ENCODE results near the gene CDC42BPA. TPM values are rescaled to one million over a fixed set of nuclear protein-coding genes. Genes with fewer than 3 reads are reported as not detected.
A peak's percentile ranks its signal among the peaks of the same experiment; 100 is the strongest.

The CDC42BPA gene
- total and polyA plus RNA-seq, 11 donors = 9.8 to 33.8 (median 29.7) TPM

GRCh38 chr1:227308367-227309336 lies 9.6 kb downstream of the CDC42BPA start:
- no peaks in the 10 kb centered on the region for H3K36me3 ChIP-seq
- WGBS, 4 donors = 74 to 78% (median 76%) methylated on average over 6 of the region's 6 CpGs
- peaks cover 5 to 59% (median 25%) of the 10 kb centered on the region in 12 donors for H3K4me1 ChIP-seq
- TF ChIP-seq POLR2A (IDR thresholded peaks at IDR 0.05) (no peak), CTCF (IDR thresholded peaks at IDR 0.05) (no peak)
- DNase-seq (no peak), ATAC-seq (no peak)
- intact Hi-C loops (cut with DNase I) = no loop called here
- no peaks in the 10 kb centered on the region for H3K9me3 ChIP-seq
- no peak overlapping the region for H3K4me3 ChIP-seq
- no peaks in the 10 kb centered on the region for H3K27me3 ChIP-seq
- peak overlapping the region in 2 of 12 donors; percentile 1 to 9 for H3K27ac ChIP-seq

GRCh38 chr1:227306689-227307088 lies 11.6 kb downstream of the CDC42BPA start:
- Histone ChIP-seq H3K4me1 (peaks cover 0 to 47% (median 22%) of the 10 kb centered on the region in 12 donors), H3K4me3 (no peak overlapping the region), H3K9me3 (no peaks in the 10 kb centered on the region), H3K27me3 (no peaks in the 10 kb centered on the region), H3K27ac (no peak overlapping the region), H3K36me3 (no peaks in the 10 kb centered on the region)
- ATAC-seq (no peak), DNase-seq (no peak)
- WGBS, 4 donors = 79 to 82% (median 82%) methylated on average over 3 of the region's 3 CpGs
- intact Hi-C loops (cut with DNase I) = no loop called here
- TF ChIP-seq CTCF (IDR thresholded peaks at IDR 0.05) = no peak
- no peak for TF ChIP-seq POLR2A (IDR thresholded peaks at IDR 0.05)

GRCh38 chr1:227305894-227306626 lies 12.2 kb downstream of the CDC42BPA start:
- no peak for TF ChIP-seq CTCF (IDR thresholded peaks at IDR 0.05)
- TF ChIP-seq POLR2A (IDR thresholded peaks at IDR 0.05) = no peak
- 92 to 96% (median 93%) methylated on average over 6 of the region's 6 CpGs for WGBS, 4 donors
- intact Hi-C loops (cut with DNase I) = no loop called here
- H3K27ac ChIP-seq = no peak overlapping the region
- no peaks in the 10 kb centered on the region for H3K9me3 ChIP-seq
- no peak overlapping the region for H3K4me3 ChIP-seq
- H3K27me3 ChIP-seq = no peaks in the 10 kb centered on the region
- no peak for DNase-seq
- no peak for ATAC-seq
- peaks cover 0 to 47% (median 21%) of the 10 kb centered on the region in 12 donors for H3K4me1 ChIP-seq
- H3K36me3 ChIP-seq = no peaks in the 10 kb centered on the region

GRCh38 chr1:227304665-227305064 lies 13.6 kb downstream of the CDC42BPA start:
- Histone ChIP-seq H3K27me3 (no peaks in the 10 kb centered on the region), H3K9me3 (no peaks in the 10 kb centered on the region), H3K4me1 (peaks cover 0 to 44% (median 18%) of the 10 kb centered on the region in 12 donors), H3K4me3 (no peak overlapping the region), H3K36me3 (no peaks in the 10 kb centered on the region), H3K27ac (no peak overlapping the region)
- intact Hi-C loops (cut with DNase I) = no loop called here
- ATAC-seq (no peak), DNase-seq (no peak)
- no peak for TF ChIP-seq CTCF (IDR thresholded peaks at IDR 0.05)
- no peak for TF ChIP-seq POLR2A (IDR thresholded peaks at IDR 0.05)
